ENCODE data around the gene VWA2.
A peak's percentile ranks its signal among the peaks of the same experiment; 100 is the strongest.

The VWA2 gene, protein sequence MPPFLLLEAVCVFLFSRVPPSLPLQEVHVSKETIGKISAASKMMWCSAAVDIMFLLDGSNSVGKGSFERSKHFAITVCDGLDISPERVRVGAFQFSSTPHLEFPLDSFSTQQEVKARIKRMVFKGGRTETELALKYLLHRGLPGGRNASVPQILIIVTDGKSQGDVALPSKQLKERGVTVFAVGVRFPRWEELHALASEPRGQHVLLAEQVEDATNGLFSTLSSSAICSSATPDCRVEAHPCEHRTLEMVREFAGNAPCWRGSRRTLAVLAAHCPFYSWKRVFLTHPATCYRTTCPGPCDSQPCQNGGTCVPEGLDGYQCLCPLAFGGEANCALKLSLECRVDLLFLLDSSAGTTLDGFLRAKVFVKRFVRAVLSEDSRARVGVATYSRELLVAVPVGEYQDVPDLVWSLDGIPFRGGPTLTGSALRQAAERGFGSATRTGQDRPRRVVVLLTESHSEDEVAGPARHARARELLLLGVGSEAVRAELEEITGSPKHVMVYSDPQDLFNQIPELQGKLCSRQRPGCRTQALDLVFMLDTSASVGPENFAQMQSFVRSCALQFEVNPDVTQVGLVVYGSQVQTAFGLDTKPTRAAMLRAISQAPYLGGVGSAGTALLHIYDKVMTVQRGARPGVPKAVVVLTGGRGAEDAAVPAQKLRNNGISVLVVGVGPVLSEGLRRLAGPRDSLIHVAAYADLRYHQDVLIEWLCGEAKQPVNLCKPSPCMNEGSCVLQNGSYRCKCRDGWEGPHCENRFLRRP

DNA sequence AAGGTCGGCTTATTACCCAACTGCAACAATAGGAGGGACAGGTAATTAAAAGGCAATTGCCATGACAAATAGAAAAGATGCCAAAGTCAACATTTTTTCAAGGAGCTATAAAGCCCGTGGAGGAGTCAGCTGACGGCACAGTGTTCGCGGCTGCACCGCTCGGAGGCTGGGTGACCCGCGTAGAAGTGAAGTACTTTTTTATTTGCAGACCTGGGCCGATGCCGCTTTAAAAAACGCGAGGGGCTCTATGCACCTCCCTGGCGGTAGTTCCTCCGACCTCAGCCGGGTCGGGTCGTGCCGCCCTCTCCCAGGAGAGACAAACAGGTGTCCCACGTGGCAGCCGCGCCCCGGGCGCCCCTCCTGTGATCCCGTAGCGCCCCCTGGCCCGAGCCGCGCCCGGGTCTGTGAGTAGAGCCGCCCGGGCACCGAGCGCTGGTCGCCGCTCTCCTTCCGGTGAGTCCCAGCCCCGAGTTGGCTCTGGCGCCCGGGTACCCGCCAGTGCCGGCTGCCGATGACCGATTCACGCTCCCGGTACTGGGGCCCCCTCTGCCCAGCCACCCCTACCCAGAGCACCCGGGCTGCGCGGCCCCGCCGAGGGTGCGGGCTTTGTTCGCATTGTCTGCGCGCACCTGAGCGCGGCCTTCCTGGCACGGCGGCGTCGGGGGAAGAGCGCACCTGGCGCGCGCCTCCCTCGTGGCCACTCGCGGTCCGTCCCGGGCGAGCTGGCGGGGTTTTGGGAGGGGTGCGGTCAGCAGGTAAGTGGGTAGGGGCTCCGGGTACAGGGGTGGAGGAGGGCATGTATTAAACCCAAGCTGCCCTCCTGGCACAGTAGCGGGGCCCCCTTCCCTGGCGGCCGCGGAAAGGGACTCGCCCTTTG lies at the start of gene VWA2:
TSS of gene VWA2 (plus strand) at position 138 of the 877 bp plus-strand sequence. CDS start 9,460 bp downstream, outside the sequence.
- peak within 1 kb of the TSS; percentile 38; the same call in 1 of the 2 replicates for H3K4me3 ChIP-seq (ENCODE audit: low read length)
- no peak for TF ChIP-seq ZNF274 (IDR thresholded peaks at IDR 0.05; ENCODE audit: low read depth, low read length)

DNA sequence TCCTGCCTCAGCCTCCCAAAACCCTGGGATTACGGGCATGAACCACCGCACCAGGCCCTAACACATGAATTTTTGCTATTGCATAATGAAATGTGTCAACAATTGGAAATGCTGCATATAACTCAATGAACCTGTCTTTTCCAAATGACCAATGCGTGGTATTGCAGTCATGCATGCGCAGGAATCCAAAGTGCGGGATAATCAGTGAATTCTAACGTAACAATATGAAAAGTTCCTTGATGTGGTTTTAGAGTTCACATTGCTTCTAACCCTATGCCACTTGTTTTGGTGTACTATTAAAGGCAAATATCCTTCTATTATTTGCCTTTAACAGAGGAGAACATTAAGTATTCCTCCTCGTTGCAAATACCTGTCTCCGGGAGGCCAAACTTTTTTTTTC lies 49.4 kb upstream of the VWA2 start:
- H3K4me3 ChIP-seq (ENCODE audit: low read length): no peak overlapping the region
- no peak for TF ChIP-seq ZNF274 (IDR thresholded peaks at IDR 0.05; ENCODE audit: low read depth, low read length)

DNA sequence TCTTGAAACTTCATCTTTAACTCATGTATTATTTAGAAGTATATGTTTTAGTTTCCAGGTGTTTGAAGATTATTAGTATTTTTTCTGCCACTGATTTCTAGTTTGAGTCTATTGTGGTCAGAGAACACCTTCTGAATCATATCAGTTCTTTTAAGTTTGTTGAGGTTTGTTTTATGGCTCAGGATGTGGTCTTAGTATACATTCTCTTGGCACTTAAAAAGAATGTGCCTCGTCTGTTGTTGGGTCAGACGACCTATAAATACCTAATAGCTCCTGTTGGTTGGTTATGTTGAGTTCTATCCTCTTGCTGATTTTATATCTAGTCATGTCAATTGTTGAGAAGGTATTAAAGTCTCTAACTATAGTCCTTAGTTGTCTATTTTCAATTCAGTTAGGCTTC lies 44.0 kb upstream of the VWA2 start:
- TF ChIP-seq ZNF274 (IDR thresholded peaks at IDR 0.05; ENCODE audit: low read depth, low read length): no peak
- H3K4me3 ChIP-seq (ENCODE audit: low read length): no peak overlapping the region

DNA sequence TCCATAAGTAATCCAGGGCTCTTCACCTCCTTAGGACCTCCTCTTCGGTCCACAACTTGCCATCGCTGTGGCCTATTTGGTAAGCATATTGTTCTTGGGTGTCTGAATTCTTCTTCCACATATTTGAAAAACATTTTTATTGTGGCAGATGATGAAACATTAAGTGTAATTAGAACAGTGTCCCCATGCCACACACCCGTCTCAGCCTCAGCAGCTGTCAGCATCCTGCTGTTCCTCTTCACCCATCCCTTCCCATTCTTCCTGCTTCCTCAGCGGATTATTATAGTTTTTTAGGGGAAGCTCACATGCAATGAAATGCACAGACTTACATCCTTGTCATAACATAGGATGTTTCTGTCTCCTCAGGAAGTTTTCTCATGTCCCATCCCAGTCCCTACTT lies 39.8 kb upstream of the VWA2 start:
- TF ChIP-seq ZNF274 (IDR thresholded peaks at IDR 0.05; ENCODE audit: low read depth, low read length): no peak
- no peak overlapping the region for H3K4me3 ChIP-seq (ENCODE audit: low read length)

- no peak overlapping the region for H3K4me3 ChIP-seq (ENCODE audit: low read length)
- TF ChIP-seq ZNF274 (IDR thresholded peaks at IDR 0.05; ENCODE audit: low read depth, low read length): no peak
Measured at GRCh38 chr10:114202812-114203211, 36.2 kb upstream of the VWA2 start.

DNA sequence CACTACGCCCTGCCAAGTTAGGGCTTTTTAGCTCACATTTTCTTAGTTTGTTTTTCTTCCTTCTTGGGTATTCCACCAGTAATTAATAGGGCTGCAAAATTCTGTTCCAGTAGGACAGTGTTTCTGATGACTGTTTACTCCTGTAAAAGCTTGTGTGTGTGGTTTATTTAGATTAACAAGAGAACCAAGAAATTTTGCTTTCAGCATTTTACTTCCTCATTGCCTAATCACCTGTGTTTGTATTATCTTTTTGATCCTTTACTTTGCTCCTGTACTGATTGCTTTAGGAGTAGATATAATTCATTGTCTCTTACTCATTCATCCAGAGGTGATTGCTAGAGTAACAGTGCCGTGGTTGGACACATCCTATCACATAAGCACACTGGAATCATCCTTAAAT lies 32.2 kb upstream of the VWA2 start:
- H3K4me3 ChIP-seq (ENCODE audit: low read length): no peak overlapping the region
- no peak for TF ChIP-seq ZNF274 (IDR thresholded peaks at IDR 0.05; ENCODE audit: low read depth, low read length)

DNA sequence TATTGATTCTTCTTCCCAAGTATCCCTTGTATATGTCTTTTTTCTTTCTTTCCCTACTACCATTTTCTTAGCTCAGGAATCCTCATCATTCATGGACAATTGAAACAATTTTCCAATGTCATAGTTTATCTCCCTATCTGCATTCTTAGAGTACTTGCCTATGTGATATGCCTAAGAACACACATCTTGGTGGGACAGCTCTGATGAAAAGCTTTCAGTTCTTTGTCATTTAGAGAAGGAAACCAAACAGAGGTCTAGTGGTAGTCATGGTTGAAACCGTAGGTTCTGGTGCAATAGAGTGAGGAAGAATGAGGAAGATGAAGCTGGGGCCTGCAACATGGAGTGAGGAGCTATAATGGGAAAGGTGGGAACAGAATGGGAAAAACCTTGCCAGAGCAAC lies 31.7 kb upstream of the VWA2 start:
- no peak for TF ChIP-seq ZNF274 (IDR thresholded peaks at IDR 0.05; ENCODE audit: low read depth, low read length)
- H3K4me3 ChIP-seq (ENCODE audit: low read length): no peak overlapping the region

DNA sequence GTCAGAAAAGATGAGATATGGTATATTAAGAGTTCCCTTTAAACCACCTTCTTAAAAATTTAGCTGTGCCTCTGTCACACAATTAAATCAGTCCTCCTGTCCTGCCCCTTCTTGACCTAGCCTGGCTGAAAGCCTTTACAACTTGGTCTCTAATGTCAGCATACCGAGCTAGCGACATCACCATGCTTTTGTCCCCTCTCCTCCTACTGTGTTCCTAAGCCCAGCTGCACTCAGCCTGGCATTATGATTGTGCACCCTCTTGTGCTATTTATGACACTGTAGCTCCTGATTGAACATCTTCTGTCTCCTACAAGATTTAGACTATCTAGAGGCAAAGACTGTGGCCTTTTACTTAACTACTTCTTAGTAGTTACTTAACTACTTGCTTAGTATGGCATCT lies 30.7 kb upstream of the VWA2 start:
- TF ChIP-seq ZNF274 (IDR thresholded peaks at IDR 0.05; ENCODE audit: low read depth, low read length): no peak
- no peak overlapping the region for H3K4me3 ChIP-seq (ENCODE audit: low read length)

DNA sequence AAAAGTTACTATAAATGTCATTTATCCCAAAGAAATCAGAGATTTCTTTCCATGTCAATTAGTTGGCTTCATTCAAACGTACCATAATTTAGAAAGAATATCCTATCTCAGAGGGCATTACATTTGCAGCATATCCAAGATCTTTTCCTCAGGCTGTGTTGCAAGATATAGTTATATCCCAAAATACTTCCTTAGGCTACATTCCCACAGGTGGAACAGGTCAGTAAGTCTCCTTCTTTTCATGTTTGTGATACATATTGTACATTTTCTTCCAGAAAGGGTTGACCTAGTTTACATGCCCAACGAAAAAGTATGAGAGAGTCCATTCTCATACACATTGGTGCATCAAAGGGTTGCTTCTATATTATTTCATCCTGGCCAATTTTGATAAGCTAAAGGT lies 26.9 kb upstream of the VWA2 start:
- TF ChIP-seq ZNF274 (IDR thresholded peaks at IDR 0.05; ENCODE audit: low read depth, low read length): no peak
- H3K4me3 ChIP-seq (ENCODE audit: low read length): no peak overlapping the region

DNA sequence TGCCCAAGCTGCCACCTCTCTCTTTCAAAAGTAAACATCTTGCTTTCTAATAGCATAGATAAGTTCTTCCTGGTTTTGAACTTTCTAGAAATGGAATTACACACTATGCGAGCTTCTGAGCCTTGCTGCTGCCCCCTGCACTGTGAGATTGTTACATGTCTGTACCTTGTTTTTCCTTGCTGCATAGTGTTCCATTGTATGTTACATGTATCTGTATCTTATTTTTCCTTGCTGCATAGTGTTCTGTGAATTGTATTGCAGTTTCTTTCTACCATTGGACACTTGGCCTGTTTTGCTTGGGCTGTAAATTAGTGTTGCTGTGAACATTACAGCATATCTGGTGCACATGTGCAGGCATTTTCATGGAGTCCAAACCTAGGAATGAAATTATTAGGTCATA lies 24.0 kb upstream of the VWA2 start:
- no peak for TF ChIP-seq ZNF274 (IDR thresholded peaks at IDR 0.05; ENCODE audit: low read depth, low read length)
- no peak overlapping the region for H3K4me3 ChIP-seq (ENCODE audit: low read length)

DNA sequence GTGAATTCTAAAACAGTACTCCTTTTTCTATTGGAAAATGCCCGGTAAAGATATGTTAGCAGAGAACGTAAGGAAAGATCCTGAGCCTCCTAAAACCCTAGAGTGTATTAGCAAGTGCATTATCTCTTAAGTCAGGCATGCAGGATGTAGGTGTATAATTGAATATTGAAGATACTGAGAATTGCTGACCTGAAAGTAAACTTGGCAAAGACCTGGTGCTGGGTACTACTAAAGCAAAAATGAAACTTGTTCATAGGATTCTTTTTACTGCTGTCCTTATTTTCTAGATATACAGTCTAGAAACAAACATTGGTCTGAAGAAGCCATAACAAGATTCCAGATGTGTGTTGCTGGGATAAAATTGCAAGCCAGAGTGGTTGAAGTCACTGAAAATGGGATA lies 18.8 kb upstream of the VWA2 start:
- no peak overlapping the region for H3K4me3 ChIP-seq (ENCODE audit: low read length)
- no peak for TF ChIP-seq ZNF274 (IDR thresholded peaks at IDR 0.05; ENCODE audit: low read depth, low read length)

GRCh38 chr10:114221235-114221634 lies 17.8 kb upstream of the VWA2 start:
- H3K4me3 ChIP-seq (ENCODE audit: low read length): no peak overlapping the region
- no peak for TF ChIP-seq ZNF274 (IDR thresholded peaks at IDR 0.05; ENCODE audit: low read depth, low read length)

DNA sequence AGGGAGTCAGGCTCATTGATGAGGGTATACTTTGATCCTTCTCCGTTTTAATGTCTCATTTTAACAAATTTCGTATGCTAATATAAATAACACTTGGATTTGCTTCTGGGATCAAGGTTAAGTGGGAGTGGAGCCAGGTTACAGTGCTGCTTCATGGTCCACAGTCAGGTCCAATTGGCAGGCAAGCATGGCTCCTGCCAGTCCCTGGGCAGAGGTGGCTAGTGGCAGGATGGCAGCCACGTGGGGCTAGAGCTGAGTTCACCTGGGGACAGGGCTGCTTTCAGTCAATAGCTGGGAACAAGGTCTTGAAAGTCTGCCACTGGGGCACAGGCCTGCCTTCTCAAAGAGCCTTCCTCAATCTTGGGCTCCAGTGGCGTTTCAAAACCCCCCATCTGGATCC lies 16.0 kb upstream of the VWA2 start:
- H3K4me3 ChIP-seq (ENCODE audit: low read length): no peak overlapping the region
- TF ChIP-seq ZNF274 (IDR thresholded peaks at IDR 0.05; ENCODE audit: low read depth, low read length): no peak

DNA sequence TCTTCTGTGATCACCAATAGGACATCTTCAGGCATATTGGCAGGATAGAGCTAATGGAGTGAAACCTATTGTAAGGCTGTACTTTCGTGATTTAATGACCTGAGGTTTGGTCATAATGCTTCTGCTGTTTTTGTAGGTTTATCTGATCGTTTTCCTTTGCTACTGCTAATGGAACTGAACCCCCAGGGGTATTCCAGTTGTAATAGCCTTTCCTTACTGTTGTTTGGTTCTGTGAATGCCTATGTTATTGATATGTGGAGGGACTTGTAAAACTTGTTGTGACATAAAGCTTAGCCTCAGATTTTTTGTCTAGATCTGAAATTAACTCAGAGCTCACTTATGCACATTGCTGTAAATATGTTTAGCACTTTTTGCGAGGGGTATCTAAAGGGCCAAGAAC lies 10.9 kb upstream of the VWA2 start:
- H3K4me3 ChIP-seq (ENCODE audit: low read length): no peak overlapping the region
- no peak for TF ChIP-seq ZNF274 (IDR thresholded peaks at IDR 0.05; ENCODE audit: low read depth, low read length)

Measured in GM08714 (cell line).